Osteoblast (primary cell): ENCODE data around the gene ADAP1. TPM values are rescaled to one million over a fixed set of nuclear protein-coding genes. Genes with fewer than 3 reads are reported as not detected.

Source experiments
- DNase-seq: peaks from one replicate; pipeline ENCODE4 v3.0.0; 2011; ENCODE audit warnings: low spot score, mixed read lengths; ENCODE audit not compliant: insufficient read length; ENCODE audit errors: missing footprints
- H2AFZ ChIP-seq: 2 replicates; pipeline ENCODE4 v1.6.0; 2011; ENCODE audit warnings: mild to moderate bottlenecking, low read length
- H3K27ac ChIP-seq: 2 replicates; pipeline ENCODE4 v1.5.1; 2011; ENCODE audit warnings: mild to moderate bottlenecking, low read depth, low read length, moderate library complexity
- H3K27me3 ChIP-seq: 2 replicates; pipeline ENCODE4 v1.6.0; 2012; ENCODE audit warnings: mild to moderate bottlenecking, control low read depth, inconsistent platforms, low read length, moderate library complexity; ENCODE audit not compliant: insufficient read depth
- H3K36me3 ChIP-seq: 2 replicates; pipeline ENCODE4 v1.5.1; 2011; ENCODE audit warnings: mild to moderate bottlenecking, low read length, control low read depth, moderate library complexity; ENCODE audit not compliant: insufficient read depth
- H3K4me1 ChIP-seq: 2 replicates; pipeline ENCODE4 v1.5.1; 2011; ENCODE audit warnings: mild to moderate bottlenecking, low read length, control low read depth, moderate library complexity; ENCODE audit not compliant: insufficient read depth
- H3K4me2 ChIP-seq: 2 replicates; pipeline ENCODE4 v1.6.0; 2011; ENCODE audit warnings: mild to moderate bottlenecking, low read length; ENCODE audit not compliant: insufficient read depth
- H3K4me3 ChIP-seq: fragments of 200-600 bp; sonication (generic); 3 replicates; pipeline ENCODE4 v1.5.1; 2012; ENCODE audit warnings: mild to moderate bottlenecking, low read length, inconsistent platforms; ENCODE audit not compliant: insufficient read depth
- H3K79me2 ChIP-seq: 2 replicates; pipeline ENCODE4 v1.6.0; 2012; ENCODE audit warnings: mild to moderate bottlenecking, low read length, control low read depth, inconsistent platforms; ENCODE audit not compliant: insufficient read depth
- H3K9me3 ChIP-seq: 2 replicates; pipeline ENCODE4 v1.5.1; 2011; ENCODE audit warnings: low read depth, low read length, control low read depth
- H4K20me1 ChIP-seq: 2 replicates; pipeline ENCODE4 v1.6.0; 2012; ENCODE audit warnings: mild to moderate bottlenecking, low read length, control low read depth; ENCODE audit not compliant: insufficient read depth
- CTCF ChIP-seq: IDR thresholded peaks from 2 replicates; pipeline ENCODE4 v1.5.1; 2011; ENCODE audit warnings: mild to moderate bottlenecking, low read depth, low read length, moderate library complexity; ENCODE audit errors: extremely low read depth
- total RNA-seq: library from RNA; depleted of rRNA; stranded (reverse); fragments of >200 nt; gene quantifications from 2 replicates; pipeline ENCODE4 v1.2.3, GENCODE V29; 2012

The ADAP1 gene
- total RNA-seq, 1 donor, result 2.2 TPM

DNA sequence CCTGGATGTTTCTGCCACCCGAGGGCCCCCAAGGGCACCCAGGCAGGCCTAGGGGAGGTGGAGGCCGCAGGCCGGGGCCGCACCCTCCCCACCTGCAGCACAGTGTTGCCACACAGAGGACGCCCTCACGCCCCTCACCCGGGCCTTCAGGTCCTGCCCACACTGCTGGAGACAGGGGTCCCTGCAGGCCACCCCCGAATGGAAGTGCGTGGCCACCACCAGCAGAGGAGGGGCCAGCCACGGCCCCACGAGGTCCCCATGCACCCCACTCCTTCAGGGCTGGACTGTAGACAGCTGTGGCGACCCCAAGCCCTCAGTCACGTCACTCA lies 35.4 kb downstream of the ADAP1 start:
- Histone ChIP-seq H2AFZ (no peak overlapping the region), H3K36me3 (no peaks in the 10 kb centered on the region), H3K4me1 (no peaks in the 10 kb centered on the region), H4K20me1 (no peaks in the 10 kb centered on the region), H3K4me2 (no peak overlapping the region), H3K27ac (no peak overlapping the region), H3K27me3 (peaks cover 5% of the 10 kb centered on the region), H3K79me2 (no peaks in the 10 kb centered on the region), H3K4me3 (no peak overlapping the region), H3K9me3 (no peaks in the 10 kb centered on the region)
- TF ChIP-seq CTCF, result no peak
- no peak for DNase-seq

GRCh38 chr7:918441-919113 lies 35.9 kb downstream of the ADAP1 start:
- Histone ChIP-seq H3K4me2 (no peak overlapping the region), H2AFZ (no peak overlapping the region), H3K79me2 (no peaks in the 10 kb centered on the region), H3K4me3 (no peak overlapping the region), H3K27me3 (peaks cover 5% of the 10 kb centered on the region), H3K4me1 (no peaks in the 10 kb centered on the region), H3K36me3 (no peaks in the 10 kb centered on the region), H4K20me1 (no peaks in the 10 kb centered on the region), H3K9me3 (no peaks in the 10 kb centered on the region), H3K27ac (no peak overlapping the region)
- no peak for TF ChIP-seq CTCF
- no peak for DNase-seq

GRCh38 chr7:918118-918425 lies 36.4 kb downstream of the ADAP1 start:
- no peak for TF ChIP-seq CTCF
- H4K20me1 ChIP-seq, result no peaks in the 10 kb centered on the region
- no peak overlapping the region for H3K4me3 ChIP-seq
- H3K4me2 ChIP-seq, result no peak overlapping the region
- peaks cover 5% of the 10 kb centered on the region for H3K27me3 ChIP-seq
- no peak overlapping the region for H2AFZ ChIP-seq
- no peaks in the 10 kb centered on the region for H3K9me3 ChIP-seq
- DNase-seq, result no peak
- no peaks in the 10 kb centered on the region for H3K79me2 ChIP-seq
- H3K36me3 ChIP-seq, result no peaks in the 10 kb centered on the region
- H3K4me1 ChIP-seq, result no peaks in the 10 kb centered on the region
- no peak overlapping the region for H3K27ac ChIP-seq

DNA sequence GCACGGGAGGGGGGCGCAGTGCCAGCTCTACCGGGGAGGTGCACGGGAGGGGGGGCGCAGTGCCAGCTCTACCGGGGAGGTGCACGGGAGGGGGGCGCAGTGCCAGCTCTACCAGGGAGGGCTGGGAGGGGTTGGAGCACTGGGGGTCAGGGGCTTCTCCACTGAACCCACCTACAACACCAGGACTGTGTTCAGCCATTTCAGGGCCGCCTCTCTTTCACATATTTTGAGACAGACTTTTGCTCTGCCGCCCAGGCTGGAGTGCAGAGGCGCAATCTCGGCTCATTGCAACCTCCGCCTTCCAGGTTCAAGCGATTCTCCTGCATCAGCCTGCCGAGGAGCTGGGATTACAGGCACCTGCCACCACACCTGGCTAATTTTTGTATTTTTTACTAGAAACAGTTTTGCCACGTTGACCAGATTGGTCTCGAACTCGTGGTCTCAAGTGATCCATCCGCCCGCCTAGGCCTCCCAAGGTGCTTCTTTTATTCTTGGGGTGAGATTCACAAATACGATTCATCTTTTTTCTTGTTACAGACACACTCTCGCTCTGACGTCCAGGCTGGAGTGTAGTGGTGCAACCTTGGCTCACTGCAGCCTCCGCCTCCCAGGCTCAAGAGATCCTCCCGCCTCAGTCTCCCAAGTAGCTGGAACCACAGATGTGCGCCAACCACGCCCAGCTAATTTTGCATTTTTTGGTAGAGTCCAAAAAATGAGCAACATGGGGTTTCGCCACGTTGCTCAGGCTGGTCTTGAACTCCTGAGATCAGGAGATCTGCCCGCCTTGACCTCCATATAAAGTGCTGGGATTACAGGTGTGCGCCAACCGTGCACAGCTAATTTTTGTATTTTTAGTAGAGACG lies 37.0 kb downstream of the ADAP1 start:
- H3K9me3 ChIP-seq, result no peaks in the 10 kb centered on the region
- no peak overlapping the region for H2AFZ ChIP-seq
- no peaks in the 10 kb centered on the region for H4K20me1 ChIP-seq
- no peaks in the 10 kb centered on the region for H3K79me2 ChIP-seq
- no peaks in the 10 kb centered on the region for H3K36me3 ChIP-seq
- H3K27ac ChIP-seq, result no peak overlapping the region
- no peak for TF ChIP-seq CTCF
- DNase-seq, result no peak
- no peak overlapping the region for H3K4me3 ChIP-seq
- H3K4me1 ChIP-seq, result no peaks in the 10 kb centered on the region
- peaks cover 5% of the 10 kb centered on the region for H3K27me3 ChIP-seq
- no peak overlapping the region for H3K4me2 ChIP-seq
